ENCODE results near the gene FANCF. TPM values are rescaled to one million over a fixed set of nuclear protein-coding genes. Genes with fewer than 3 reads are reported as not detected.

Gene FANCF
- total RNA-seq, 3 donors from 2014 or later, result 9.5 to 14.7 (median 12.9) TPM

DNA sequence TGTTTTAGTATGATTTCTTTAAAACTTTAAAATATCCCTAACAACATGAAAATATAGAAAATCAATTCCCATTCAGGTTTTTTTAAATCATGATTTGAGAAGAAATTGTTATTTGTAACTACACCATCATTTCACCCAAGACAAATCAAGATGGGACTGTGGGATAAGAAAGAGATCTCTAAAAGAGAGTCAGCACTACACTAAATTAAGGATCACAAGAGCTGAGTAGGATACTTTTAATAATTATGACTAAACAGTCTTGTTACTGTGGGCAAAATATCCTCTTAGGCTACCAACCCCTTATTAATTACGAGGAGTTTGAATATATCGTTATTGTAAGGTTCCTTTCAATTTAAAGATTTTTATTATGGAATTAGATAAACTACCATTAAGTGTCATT lies 43.7 kb upstream of the FANCF start:
- DNase-seq (no peak), ATAC-seq (no peak)
- no peaks in the 10 kb centered on the region for H3K36me3 ChIP-seq (ENCODE audit: low read depth)
- no peak overlapping the region for H3K4me3 ChIP-seq
- intact Hi-C loops (cut with DNase I, micrococcal nuclease), result no loop called here
- H3K4me1 ChIP-seq (ENCODE audit: low read depth), result no peaks in the 10 kb centered on the region
- H3K9me3 ChIP-seq, result no peaks in the 10 kb centered on the region
- TF ChIP-seq, protein P1, sequence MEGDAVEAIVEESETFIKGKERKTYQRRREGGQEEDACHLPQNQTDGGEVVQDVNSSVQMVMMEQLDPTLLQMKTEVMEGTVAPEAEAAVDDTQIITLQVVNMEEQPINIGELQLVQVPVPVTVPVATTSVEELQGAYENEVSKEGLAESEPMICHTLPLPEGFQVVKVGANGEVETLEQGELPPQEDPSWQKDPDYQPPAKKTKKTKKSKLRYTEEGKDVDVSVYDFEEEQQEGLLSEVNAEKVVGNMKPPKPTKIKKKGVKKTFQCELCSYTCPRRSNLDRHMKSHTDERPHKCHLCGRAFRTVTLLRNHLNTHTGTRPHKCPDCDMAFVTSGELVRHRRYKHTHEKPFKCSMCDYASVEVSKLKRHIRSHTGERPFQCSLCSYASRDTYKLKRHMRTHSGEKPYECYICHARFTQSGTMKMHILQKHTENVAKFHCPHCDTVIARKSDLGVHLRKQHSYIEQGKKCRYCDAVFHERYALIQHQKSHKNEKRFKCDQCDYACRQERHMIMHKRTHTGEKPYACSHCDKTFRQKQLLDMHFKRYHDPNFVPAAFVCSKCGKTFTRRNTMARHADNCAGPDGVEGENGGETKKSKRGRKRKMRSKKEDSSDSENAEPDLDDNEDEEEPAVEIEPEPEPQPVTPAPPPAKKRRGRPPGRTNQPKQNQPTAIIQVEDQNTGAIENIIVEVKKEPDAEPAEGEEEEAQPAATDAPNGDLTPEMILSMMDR (IDR thresholded peaks at IDR 0.05), result no peak

DNA sequence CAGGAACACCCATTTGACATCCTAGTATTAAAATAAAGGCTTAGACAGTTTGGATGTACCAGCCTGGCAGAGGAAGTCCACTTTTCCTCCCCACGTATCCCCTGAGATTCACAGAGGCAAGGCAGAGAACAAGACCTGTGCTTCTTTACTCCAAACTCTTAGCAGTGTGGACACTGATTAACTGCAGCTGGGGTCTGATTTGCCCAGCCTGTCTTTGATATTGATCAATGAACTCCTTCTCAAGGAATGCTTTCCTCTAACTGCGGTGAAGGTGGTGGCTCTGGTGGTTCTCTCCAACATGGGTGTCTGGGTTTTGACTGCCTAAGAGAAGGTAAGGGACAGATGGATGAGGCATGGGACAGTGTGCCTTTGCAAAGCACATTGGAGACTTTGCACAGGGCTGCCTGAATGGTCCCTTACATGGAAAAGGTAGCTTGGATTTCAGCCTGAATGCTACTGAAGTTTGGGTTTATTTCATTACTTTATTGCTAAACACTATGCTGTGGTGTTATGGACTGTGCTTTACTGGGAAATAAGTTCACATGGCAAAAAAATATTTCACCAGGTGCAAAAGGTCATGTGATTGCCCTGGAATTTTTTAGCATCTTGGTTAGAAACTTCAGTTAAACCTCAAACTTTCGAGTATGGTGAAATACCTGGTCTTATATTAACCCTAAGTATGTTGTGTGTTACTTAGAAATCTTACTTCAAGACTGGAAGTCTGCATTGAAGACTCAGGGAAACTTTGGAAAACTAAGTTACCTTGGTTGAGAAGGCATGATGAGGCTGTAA lies 42.6 kb upstream of the FANCF start:
- Histone ChIP-seq H3K4me3 (no peak overlapping the region), H3K36me3 (ENCODE audit: low read depth) (no peaks in the 10 kb centered on the region), H3K4me1 (ENCODE audit: low read depth) (no peaks in the 10 kb centered on the region), H3K9me3 (no peaks in the 10 kb centered on the region)
- TF ChIP-seq, protein P1 (IDR thresholded peaks at IDR 0.05), result no peak
- DNase-seq (no peak), ATAC-seq (no peak)
- intact Hi-C loops (cut with DNase I, micrococcal nuclease), result no loop called here

DNA sequence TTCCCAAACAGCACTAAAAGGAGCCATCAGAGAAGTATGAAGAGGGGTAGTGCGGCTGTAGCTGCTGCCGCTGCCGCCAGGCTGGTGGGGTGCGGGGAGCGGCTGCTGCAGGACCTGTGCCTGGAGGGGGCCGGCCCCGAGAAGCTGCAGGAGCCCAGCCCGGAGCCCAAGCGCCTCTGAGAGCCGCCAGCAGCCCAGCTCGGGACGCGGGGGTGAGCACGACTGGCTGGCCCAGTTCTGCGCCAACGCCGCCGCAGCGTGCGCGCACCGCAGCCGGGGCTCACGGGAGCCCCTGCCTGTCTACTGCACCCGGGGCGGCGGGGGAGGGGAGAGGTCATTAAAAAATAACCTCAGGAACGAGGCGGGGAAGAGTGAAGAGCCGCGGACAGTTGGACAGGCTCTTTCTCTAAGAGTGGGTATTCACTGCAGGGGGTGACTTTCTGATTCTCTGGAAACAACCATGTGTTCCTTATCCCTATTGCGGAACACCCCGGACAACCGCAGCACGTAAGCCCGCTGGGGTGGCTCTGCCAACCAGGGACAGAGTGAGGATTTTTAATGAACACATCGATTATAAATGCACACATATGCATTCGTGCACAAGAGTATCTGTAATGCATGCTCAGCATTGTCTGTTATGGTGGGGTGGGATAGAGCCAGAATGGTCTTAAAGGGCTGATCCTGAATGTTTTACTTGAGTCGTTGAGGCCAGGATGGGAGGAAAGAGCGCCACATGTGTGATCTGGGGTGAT lies 41.2 kb upstream of the FANCF start:
- H3K36me3 ChIP-seq (ENCODE audit: low read depth), result no peaks in the 10 kb centered on the region
- H3K9me3 ChIP-seq, result no peaks in the 10 kb centered on the region
- DNase-seq, result peak; percentile 19 to 49 (median 35)

DNA sequence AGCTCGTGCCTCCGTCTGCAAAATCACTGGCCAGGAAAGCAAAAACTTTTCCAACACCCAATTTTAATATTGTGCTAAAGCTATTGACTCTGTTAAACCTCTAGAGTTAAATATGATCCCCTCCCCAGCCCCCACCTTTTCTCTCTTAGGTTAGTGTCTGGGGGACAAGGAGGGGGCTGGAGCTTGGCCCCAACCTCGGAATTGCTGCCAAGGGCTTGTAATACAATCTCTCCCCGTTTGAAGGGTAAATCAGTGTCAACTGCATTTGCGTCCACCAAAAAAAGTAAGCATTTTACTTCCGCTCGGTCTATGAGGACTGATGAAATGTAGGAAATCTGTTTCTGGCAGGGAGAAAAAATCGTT lies 40.7 kb upstream of the FANCF start, which contains the start of gene GAS2:
Gene GAS2, plus strand, starts transcription at position 287 of the 363 bp plus-strand sequence. CDS start 8,259 bp downstream, outside the sequence.
- Histone ChIP-seq H3K4me3 (no peak within 1 kb of the TSS), H3K36me3 (ENCODE audit: low read depth) (no peaks in the 10 kb centered on the region), H3K4me1 (ENCODE audit: low read depth) (no peaks in the 10 kb centered on the region), H3K9me3 (no peaks in the 10 kb centered on the region)
- TF ChIP-seq, protein P1 (IDR thresholded peaks at IDR 0.05), result no peak
- intact Hi-C loops (cut with DNase I, micrococcal nuclease), result no loop called here
- DNase-seq (no peak), ATAC-seq (no peak)

More for the DNA sequence above, 41.2 kb upstream of the FANCF start:
- TF ChIP-seq, protein P1 (IDR thresholded peaks at IDR 0.05), result no peak
- intact Hi-C loops (cut with DNase I, micrococcal nuclease), result no loop called here
- Histone ChIP-seq H3K4me1 (ENCODE audit: low read depth) (no peaks in the 10 kb centered on the region), H3K4me3 (no peak overlapping the region)
- peak; percentile 76 for ATAC-seq

DNA sequence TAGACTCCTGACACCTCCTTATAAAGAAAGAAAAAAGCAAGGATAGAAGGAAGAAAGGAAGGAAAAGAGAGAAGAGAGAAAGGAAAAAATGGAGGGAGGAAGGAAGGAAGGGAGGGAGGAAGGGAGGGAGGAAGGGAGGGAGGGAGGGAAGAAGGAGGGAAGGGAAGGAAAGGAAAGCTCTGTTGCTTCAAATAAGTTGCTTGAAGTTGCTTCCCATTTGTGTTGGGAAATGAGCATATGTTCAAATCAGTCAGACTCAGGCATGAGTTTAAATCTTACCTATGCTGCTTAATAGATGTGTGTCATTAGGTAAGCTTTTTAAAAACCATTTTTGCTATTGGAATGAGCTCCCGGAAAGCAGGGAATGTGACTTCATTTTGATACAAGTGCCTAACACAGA lies 34.2 kb upstream of the FANCF start:
- ATAC-seq (no peak), DNase-seq (no peak)
- Histone ChIP-seq H3K4me1 (ENCODE audit: low read depth) (no peaks in the 10 kb centered on the region), H3K4me3 (no peak overlapping the region), H3K9me3 (no peaks in the 10 kb centered on the region), H3K36me3 (ENCODE audit: low read depth) (no peaks in the 10 kb centered on the region)
- intact Hi-C loops (cut with DNase I, micrococcal nuclease), result no loop called here
- TF ChIP-seq, protein P1 (IDR thresholded peaks at IDR 0.05), result no peak
